ENCODE data around the gene ACTL7B. TPM values are rescaled to one million over a fixed set of nuclear protein-coding genes. Genes with fewer than 3 reads are reported as not detected.

The ACTL7B gene
- total RNA-seq, 1 donor from 2014 or later, result not detected

GRCh38 chr9:108860764-108861163 lies 5.0 kb upstream of the ACTL7B start:
- DNase-seq (ENCODE audit: low read depth) (no peak), FAIRE-seq (peak; percentile 43)
- H3K36me3 ChIP-seq (ENCODE audit: control insufficient read depth, insufficient read depth, low read length), result no peaks in the 10 kb centered on the region
- H3K4me3 ChIP-seq (ENCODE audit: low read depth, low read length), result no peak overlapping the region
- TF ChIP-seq, protein P1, sequence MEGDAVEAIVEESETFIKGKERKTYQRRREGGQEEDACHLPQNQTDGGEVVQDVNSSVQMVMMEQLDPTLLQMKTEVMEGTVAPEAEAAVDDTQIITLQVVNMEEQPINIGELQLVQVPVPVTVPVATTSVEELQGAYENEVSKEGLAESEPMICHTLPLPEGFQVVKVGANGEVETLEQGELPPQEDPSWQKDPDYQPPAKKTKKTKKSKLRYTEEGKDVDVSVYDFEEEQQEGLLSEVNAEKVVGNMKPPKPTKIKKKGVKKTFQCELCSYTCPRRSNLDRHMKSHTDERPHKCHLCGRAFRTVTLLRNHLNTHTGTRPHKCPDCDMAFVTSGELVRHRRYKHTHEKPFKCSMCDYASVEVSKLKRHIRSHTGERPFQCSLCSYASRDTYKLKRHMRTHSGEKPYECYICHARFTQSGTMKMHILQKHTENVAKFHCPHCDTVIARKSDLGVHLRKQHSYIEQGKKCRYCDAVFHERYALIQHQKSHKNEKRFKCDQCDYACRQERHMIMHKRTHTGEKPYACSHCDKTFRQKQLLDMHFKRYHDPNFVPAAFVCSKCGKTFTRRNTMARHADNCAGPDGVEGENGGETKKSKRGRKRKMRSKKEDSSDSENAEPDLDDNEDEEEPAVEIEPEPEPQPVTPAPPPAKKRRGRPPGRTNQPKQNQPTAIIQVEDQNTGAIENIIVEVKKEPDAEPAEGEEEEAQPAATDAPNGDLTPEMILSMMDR (IDR thresholded peaks at IDR 0.05; ENCODE audit: insufficient read depth, low read length, severe bottlenecking), result no peak
- H3K27me3 ChIP-seq (ENCODE audit: control insufficient read depth, insufficient read depth, low read length), result no peaks in the 10 kb centered on the region

DNA sequence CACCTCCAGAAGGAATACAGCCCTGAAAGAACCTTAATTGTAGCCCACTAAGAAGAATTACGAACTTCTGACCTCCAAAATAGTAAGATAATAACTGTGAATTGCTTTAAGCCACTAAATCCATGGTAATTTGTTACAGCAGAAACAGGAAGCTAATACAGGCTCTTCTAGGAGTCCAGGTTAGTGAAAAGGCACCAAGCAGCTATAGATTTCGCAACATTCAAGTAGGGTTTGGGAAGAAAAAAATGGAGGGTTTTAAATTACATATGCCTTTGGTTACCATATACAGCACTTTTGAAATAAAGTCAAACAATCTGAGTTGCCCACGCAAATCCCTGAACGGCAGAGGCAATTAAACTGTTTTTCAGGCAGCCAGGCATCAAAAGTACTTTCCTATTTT lies 4.6 kb upstream of the ACTL7B start:
- Histone ChIP-seq H3K27me3 (ENCODE audit: control insufficient read depth, insufficient read depth, low read length) (no peaks in the 10 kb centered on the region), H3K36me3 (ENCODE audit: control insufficient read depth, insufficient read depth, low read length) (no peaks in the 10 kb centered on the region), H3K4me3 (ENCODE audit: low read depth, low read length) (no peak overlapping the region)
- DNase-seq (ENCODE audit: low read depth), result peak; percentile 83
- FAIRE-seq, result no peak
- TF ChIP-seq, protein P1 (IDR thresholded peaks at IDR 0.05; ENCODE audit: insufficient read depth, low read length, severe bottlenecking), result no peak

- DNase-seq (ENCODE audit: low read depth) (peak; percentile 93), FAIRE-seq (peak; percentile 99)
- Histone ChIP-seq H3K27me3 (ENCODE audit: control insufficient read depth, insufficient read depth, low read length) (no peaks in the 10 kb centered on the region), H3K4me3 (ENCODE audit: low read depth, low read length) (no peak overlapping the region), H3K36me3 (ENCODE audit: control insufficient read depth, insufficient read depth, low read length) (no peaks in the 10 kb centered on the region)
- TF ChIP-seq, protein P1 (IDR thresholded peaks at IDR 0.05; ENCODE audit: insufficient read depth, low read length, severe bottlenecking), result no peak
Observed at GRCh38 chr9:108859459-108860114, 3.8 kb upstream of the ACTL7B start.

DNA sequence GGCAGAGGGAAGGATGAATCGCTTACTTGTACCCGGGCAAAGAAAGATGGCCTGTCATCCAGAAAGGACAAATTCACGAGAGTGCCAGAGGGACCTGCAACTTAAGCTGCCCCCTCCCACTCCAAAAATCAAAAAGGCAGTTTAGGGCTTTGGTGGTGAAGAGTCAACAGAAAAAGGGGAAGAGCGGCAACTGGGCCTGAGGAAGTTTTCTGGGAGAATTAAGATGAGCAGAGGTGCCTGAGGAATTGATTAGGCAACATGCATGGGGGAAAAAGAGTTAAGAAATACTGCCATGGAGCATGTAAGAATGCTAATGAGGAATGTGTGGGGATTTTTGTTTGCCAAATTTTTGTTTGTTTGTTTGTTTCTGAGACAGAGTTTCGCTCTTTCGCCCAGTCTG lies 1.8 kb upstream of the ACTL7B start:
- Histone ChIP-seq H3K4me3 (ENCODE audit: low read depth, low read length) (no peak overlapping the region), H3K36me3 (ENCODE audit: control insufficient read depth, insufficient read depth, low read length) (no peaks in the 10 kb centered on the region), H3K27me3 (ENCODE audit: control insufficient read depth, insufficient read depth, low read length) (no peaks in the 10 kb centered on the region)
- TF ChIP-seq, protein P1 (IDR thresholded peaks at IDR 0.05; ENCODE audit: insufficient read depth, low read length, severe bottlenecking), result no peak
- DNase-seq (ENCODE audit: low read depth), result no peak
- no peak for FAIRE-seq

DNA sequence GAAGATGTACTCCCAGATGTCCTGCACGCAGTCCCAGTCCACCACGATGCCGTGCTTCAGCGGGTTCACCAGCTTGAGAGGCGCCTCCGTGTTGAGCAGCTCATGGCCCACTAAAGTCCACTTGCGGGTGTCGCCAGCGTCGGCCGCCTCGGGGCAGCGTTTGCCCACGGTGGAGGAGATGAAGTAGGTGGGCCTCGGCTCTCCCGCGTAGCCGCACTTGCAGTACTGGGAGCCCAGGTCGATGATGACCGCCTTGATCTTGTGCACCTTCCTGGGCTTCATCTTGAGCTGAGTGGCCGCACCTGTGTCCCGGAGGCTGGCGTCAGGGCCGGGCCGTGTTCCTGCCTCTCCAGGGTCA lies 278 bp downstream of the ACTL7B start:
- H3K36me3 ChIP-seq (ENCODE audit: control insufficient read depth, insufficient read depth, low read length), result no peaks in the 10 kb centered on the region
- no peak for FAIRE-seq
- TF ChIP-seq, protein P1 (IDR thresholded peaks at IDR 0.05; ENCODE audit: insufficient read depth, low read length, severe bottlenecking), result no peak
- H3K27me3 ChIP-seq (ENCODE audit: control insufficient read depth, insufficient read depth, low read length), result no peaks in the 10 kb centered on the region
- no peak for DNase-seq (ENCODE audit: low read depth)
- H3K4me3 ChIP-seq (ENCODE audit: low read depth, low read length), result no peak overlapping the region
